H9 (cell line): Measurements from ENCODE around the gene MTA3. TPM values are rescaled to one million over a fixed set of nuclear protein-coding genes. Genes with fewer than 3 reads are reported as not detected.

Experiments used
- DNase-seq: peaks from one replicate; pipeline ENCODE4 v3.0.0-alpha.2; 2017
- H2AFZ ChIP-seq: one replicate; pipeline ENCODE4 v1.6.1; 2013; ENCODE audit warnings: mild to moderate bottlenecking, low read length, control low read depth, moderate library complexity
- H2AK5ac ChIP-seq: 2 replicates; pipeline ENCODE4 v1.6.1; 2013; ENCODE audit warnings: low read length, control low read depth, mixed read lengths; ENCODE audit not compliant: insufficient read length
- H2BK120ac ChIP-seq: one replicate; pipeline ENCODE4 v1.6.1; 2013; ENCODE audit warnings: low read depth, mild to moderate bottlenecking, low read length, control low read depth, inconsistent platforms; ENCODE audit not compliant: poor library complexity, severe bottlenecking
- H2BK12ac ChIP-seq: 2 replicates; pipeline ENCODE4 v1.6.1; 2013; ENCODE audit warnings: low read length, control low read depth, mixed read lengths, low read depth; ENCODE audit not compliant: insufficient read length
- H2BK15ac ChIP-seq: 2 replicates; pipeline ENCODE4 v1.6.1; 2013; ENCODE audit warnings: low read depth, low read length, control low read depth
- H2BK20ac ChIP-seq: one replicate; pipeline ENCODE4 v1.6.1; 2013; ENCODE audit warnings: low read depth, mild to moderate bottlenecking, low read length, control low read depth, inconsistent platforms; ENCODE audit not compliant: poor library complexity, severe bottlenecking
- H2BK5ac ChIP-seq: 2 replicates; pipeline ENCODE4 v1.6.1; 2013; ENCODE audit warnings: low read length, control low read depth, mixed read lengths; ENCODE audit not compliant: insufficient read length
- H3K14ac ChIP-seq: 2 replicates; pipeline ENCODE4 v1.6.1; 2013; ENCODE audit warnings: low read length, control low read depth; ENCODE audit not compliant: insufficient read depth
- H3K18ac ChIP-seq: 2 replicates; pipeline ENCODE4 v1.6.1; 2013; ENCODE audit warnings: low read depth, mild to moderate bottlenecking, mixed read lengths, low read length, control low read depth; ENCODE audit not compliant: insufficient read length
- H3K23ac ChIP-seq: 2 replicates; pipeline ENCODE4 v1.6.1; 2013; ENCODE audit warnings: low read length, control low read depth, mixed read lengths, low read depth; ENCODE audit not compliant: insufficient read length
- H3K23me2 ChIP-seq: 2 replicates; pipeline ENCODE4 v1.6.1; 2013; ENCODE audit warnings: low read depth, mild to moderate bottlenecking, mixed read lengths, low read length, control low read depth; ENCODE audit not compliant: insufficient read length, poor library complexity, severe bottlenecking
- H3K27ac ChIP-seq: 2 replicates; pipeline ENCODE4 v1.5.1; 2013; ENCODE audit warnings: low read length, control low read depth, mixed read lengths, low read depth; ENCODE audit not compliant: insufficient read length
- H3K27me3 ChIP-seq: 2 replicates; pipeline ENCODE4 v1.6.1; 2013; ENCODE audit warnings: low read length, control low read depth, inconsistent platforms; ENCODE audit not compliant: insufficient read depth
- H3K4ac ChIP-seq: 2 replicates; pipeline ENCODE4 v1.6.1; 2013; ENCODE audit warnings: low read depth, mild to moderate bottlenecking, control low read depth, inconsistent platforms, low read length, moderate library complexity
- H3K4me1 ChIP-seq: 2 replicates; pipeline ENCODE4 v1.6.1; 2013; ENCODE audit warnings: low read length, control low read depth, inconsistent platforms; ENCODE audit not compliant: insufficient read depth
- H3K4me2 ChIP-seq: 2 replicates; pipeline ENCODE4 v1.6.1; 2013; ENCODE audit warnings: low read length, control low read depth, mixed read lengths; ENCODE audit not compliant: insufficient read length, insufficient read depth
- H3K56ac ChIP-seq: 2 replicates; pipeline ENCODE4 v1.6.1; 2013; ENCODE audit warnings: low read depth, mild to moderate bottlenecking, mixed read lengths, low read length, control low read depth; ENCODE audit not compliant: insufficient read length
- H3K79me1 ChIP-seq: 2 replicates; pipeline ENCODE4 v1.6.1; 2013; ENCODE audit warnings: low read depth, mild to moderate bottlenecking, moderate library complexity, low read length, control low read depth, inconsistent platforms; ENCODE audit not compliant: insufficient read depth, poor library complexity, severe bottlenecking
- H3K79me2 ChIP-seq: 2 replicates; pipeline ENCODE4 v1.6.1; 2013; ENCODE audit warnings: low read length, control low read depth, inconsistent platforms; ENCODE audit not compliant: insufficient read depth
- H3K9ac ChIP-seq: 2 replicates; pipeline ENCODE4 v1.6.1; 2013; ENCODE audit warnings: low read length, control low read depth, mixed read lengths; ENCODE audit not compliant: insufficient read length; ENCODE audit errors: extremely low read depth
- H3K9me3 ChIP-seq: one replicate; pipeline ENCODE4 v1.6.1; 2013; ENCODE audit warnings: low read depth, low read length, inconsistent platforms; ENCODE audit not compliant: control insufficient read depth
- H3T11ph ChIP-seq: one replicate; pipeline ENCODE4 v1.6.1; 2013; ENCODE audit warnings: mild to moderate bottlenecking, low read length, control low read depth, inconsistent platforms
- H4K20me1 ChIP-seq: one replicate; pipeline ENCODE4 v1.6.1; 2013; ENCODE audit not compliant: control insufficient read depth, insufficient read length, insufficient read depth
- H4K5ac ChIP-seq: 2 replicates; pipeline ENCODE4 v1.6.1; 2013; ENCODE audit warnings: low read depth, mild to moderate bottlenecking, mixed read lengths, low read length, control low read depth; ENCODE audit not compliant: insufficient read length
- H4K8ac ChIP-seq: replicated peaks from 2 replicates; pipeline ENCODE4 v1.6.1; 2013; ENCODE audit warnings: low read length, control low read depth, mixed read lengths, low read depth; ENCODE audit not compliant: insufficient read length
- H4K91ac ChIP-seq: 2 replicates; pipeline ENCODE4 v1.6.1; 2013; ENCODE audit warnings: low read depth, mild to moderate bottlenecking, moderate library complexity, mixed read lengths, low read length, control low read depth; ENCODE audit not compliant: insufficient read length
- H3K27ac Mint-ChIP-seq, 3 experiments: 2 replicates in 2 of 3; 3 replicates in 1 of 3; pipeline ENCODE4 v1.8.0; 2020 to 2021; ENCODE audit warnings: mixed read lengths in 3 of 3, mild to moderate bottlenecking in 1 of 3, moderate library complexity in 1 of 3
- H3K27me3 Mint-ChIP-seq: 2 replicates; pipeline ENCODE4 v1.8.0; 2021; ENCODE audit warnings: low read depth, mild to moderate bottlenecking, moderate library complexity, mixed read lengths
- H3K36me3 Mint-ChIP-seq, 3 experiments: 2 replicates in 2 of 3; 3 replicates in 1 of 3; pipeline ENCODE4 v1.8.0; 2020 to 2021; ENCODE audit warnings: low read depth in 3 of 3, mixed read lengths in 3 of 3; ENCODE audit not compliant: insufficient read depth in 1 of 3
- H3K4me1 Mint-ChIP-seq, 2 experiments: 2 replicates each; pipeline ENCODE4 v1.8.0; 2020; ENCODE audit warnings: mixed read lengths in 2 of 2
- H3K4me3 Mint-ChIP-seq, 2 experiments: 2 replicates in 1 of 2; 3 replicates in 1 of 2; pipeline ENCODE4 v1.8.0; 2020 to 2021; ENCODE audit warnings: mild to moderate bottlenecking in 2 of 2, mixed read lengths in 2 of 2, moderate library complexity in 1 of 2
- H3K9me3 Mint-ChIP-seq, 2 experiments: 2 replicates in 1 of 2; 3 replicates in 1 of 2; pipeline ENCODE4 v1.8.0; 2020; ENCODE audit warnings: mild to moderate bottlenecking in 2 of 2, mixed read lengths in 2 of 2, moderate library complexity in 1 of 2
- CTCF ChIP-seq: fragments of 200-600 bp; sonication (generic); conservative IDR thresholded peaks from 3 replicates; pipeline ENCODE4 v1.8.0; 2021; ENCODE audit warnings: antibody characterized with exemption, mild to moderate bottlenecking
- WGBS: extraction: QIAGEN DNeasy Blood & Tissue Kit; methylation state at CpG from one replicate; pipeline ENCODE4 v1.1.7; 2013; ENCODE audit warnings: missing lambda C conversion rate, low lambda C conversion rate, mixed read lengths; ENCODE audit not compliant: insufficient read length; ENCODE audit errors: extremely low coverage; 5-methylcytosine and 5-hydroxymethylcytosine counted together
- total RNA-seq: library from RNA; stranded (reverse); gene quantifications from 2 replicates; pipeline ENCODE4 v1.2.1, GENCODE V29; 2021

The MTA3 gene
- total RNA-seq, 1 experiment from 2014 or later: 253 TPM

DNA sequence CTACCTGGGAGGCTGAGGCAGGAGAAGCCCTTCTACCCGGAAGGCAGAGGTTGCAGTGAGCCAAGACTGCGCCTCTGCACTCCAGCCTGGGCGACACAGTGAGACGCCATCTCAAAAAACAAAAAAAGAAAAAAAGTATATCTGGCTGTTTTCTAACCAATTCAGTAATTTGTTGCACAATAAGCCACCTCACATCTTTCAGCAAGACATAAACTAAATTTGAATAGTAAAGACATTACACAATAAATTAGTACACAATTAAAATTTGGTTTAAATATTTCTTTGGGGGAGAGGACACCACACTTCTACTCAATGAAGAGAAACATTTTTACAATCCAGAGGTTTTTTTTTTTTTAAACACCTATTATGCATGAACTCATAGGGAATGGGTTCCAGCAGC lies 36.0 kb upstream of the MTA3 start:
- H2BK120ac ChIP-seq: no peak overlapping the region
- no peak overlapping the region for H3K9ac ChIP-seq
- no peak overlapping the region for H3T11ph ChIP-seq
- TF ChIP-seq CTCF: no peak
- H2BK15ac ChIP-seq: no peak overlapping the region
- H4K91ac ChIP-seq: no peak overlapping the region
- H2BK12ac ChIP-seq: no peak overlapping the region
- H3K4ac ChIP-seq: no peak overlapping the region
- no peak overlapping the region for H2BK20ac ChIP-seq
- H3K23me2 ChIP-seq: no peaks in the 10 kb centered on the region
- Mint-ChIP-seq H3K4me3 (no peak overlapping the region), H3K36me3 (0 out of 7 replicates have a peak, but pooled peaks cover 0 to 2% (median 0%) of the 10 kb centered on the region in 3 experiments), H3K4me1 (peaks cover 19 to 22% of the 10 kb centered on the region in 2 experiments), H3K27me3 (no peaks in the 10 kb centered on the region), H3K27ac (no peak overlapping the region), H3K9me3 (peaks cover 0 to 3% of the 10 kb centered on the region in 2 experiments; a peak in 2 of 5 replicates)
- no peak overlapping the region for H4K5ac ChIP-seq
- H3K79me1 ChIP-seq: no peaks in the 10 kb centered on the region
- no peak overlapping the region for H3K4me2 ChIP-seq
- no peak overlapping the region for H3K18ac ChIP-seq
- H3K14ac ChIP-seq: no peak overlapping the region
- H3K23ac ChIP-seq: no peak overlapping the region
- no peak overlapping the region for H3K27ac ChIP-seq
- no peak overlapping the region for H4K8ac ChIP-seq
- H3K79me2 ChIP-seq: no peaks in the 10 kb centered on the region
- no peak overlapping the region for H2BK5ac ChIP-seq
- no CpG with 5 or more reads among the region's 4 CpGs for WGBS
- no peaks in the 10 kb centered on the region for H4K20me1 ChIP-seq
- H3K27me3 ChIP-seq: no peaks in the 10 kb centered on the region
- H2AFZ ChIP-seq: no peak overlapping the region
- H2AK5ac ChIP-seq: no peak overlapping the region
- H3K4me1 ChIP-seq: no peaks in the 10 kb centered on the region
- DNase-seq: no peak
- H3K9me3 ChIP-seq: no peaks in the 10 kb centered on the region
- H3K56ac ChIP-seq: no peak overlapping the region
